K562 (cell line): ENCODE results near the gene FLAD1. TPM values are rescaled to one million over a fixed set of nuclear protein-coding genes. Genes with fewer than 3 reads are reported as not detected.

ENCODE experiments used
- BACH1 ChIP-seq: fragments of 200-800 bp; sonication (Bioruptor generic); IDR thresholded peaks from 2 replicates; pipeline ENCODE4 v1.6.1; 2016; ENCODE audit warnings: missing genetic modification characterization, missing compliant biosample characterization
- CLOCK ChIP-seq: fragments of 250-450 bp; sonication (Bioruptor Pico); IDR thresholded peaks from 2 replicates; pipeline ENCODE4 v1.4.0; 2020; ENCODE audit warnings: mild to moderate bottlenecking, moderate library complexity, borderline replicate concordance
- DPF2 ChIP-seq: fragments of 450-650 bp; IDR thresholded peaks from 2 replicates; pipeline ENCODE4 v1.6.1; 2016
- ELK1 ChIP-seq: sonication (generic); formaldehyde crosslinking; IDR thresholded peaks from 2 replicates; pipeline ENCODE4 v1.8.1; 2022; ENCODE audit warnings: missing genetic modification reagents
- FOXO4 ChIP-seq: fragments of 450-650 bp; formaldehyde crosslinking; IDR thresholded peaks from 2 replicates; pipeline ENCODE4 v1.4.0; 2020; ENCODE audit warnings: mild to moderate bottlenecking, moderate library complexity
- HCFC1 ChIP-seq: IDR thresholded peaks from 2 replicates; pipeline ENCODE4 v1.6.1; 2012; ENCODE audit warnings: low read depth, low read length, improper control_type of control experiment
- HMGXB4 ChIP-seq: sonication (generic); formaldehyde crosslinking; IDR thresholded peaks from 2 replicates; pipeline ENCODE4 v1.8.1; 2023; ENCODE audit warnings: mild to moderate bottlenecking, missing genetic modification reagents
- HOXB6 ChIP-seq: fragments of 250-450 bp; sonication (Bioruptor Pico); IDR thresholded peaks from 2 replicates; pipeline ENCODE4 v1.5.1; 2022; ENCODE audit warnings: mild to moderate bottlenecking, borderline replicate concordance
- LCOR ChIP-seq: sonication (generic); formaldehyde crosslinking; IDR thresholded peaks from 2 replicates; pipeline ENCODE4 v1.8.0; 2022; ENCODE audit warnings: mild to moderate bottlenecking, missing genetic modification reagents
- NR1H2 ChIP-seq: sonication (generic); formaldehyde crosslinking; IDR thresholded peaks from 2 replicates; pipeline ENCODE4 v1.4.0; 2020; ENCODE audit warnings: mild to moderate bottlenecking, missing genetic modification reagents
- PHF20 ChIP-seq: fragments of 450-650 bp; IDR thresholded peaks from 2 replicates; pipeline ENCODE4 v1.6.1; 2018; ENCODE audit not compliant: partially characterized antibody
- PHF21A ChIP-seq: fragments of 450-650 bp; IDR thresholded peaks from 2 replicates; pipeline ENCODE4 v1.6.1; 2017; ENCODE audit warnings: low read depth, borderline replicate concordance
- POLR2B ChIP-seq: fragments of 450-650 bp; IDR thresholded peaks from 2 replicates; pipeline ENCODE4 v1.6.1; 2018; ENCODE audit warnings: low read depth; ENCODE audit not compliant: partially characterized antibody
- RBM22 ChIP-seq: fragments of 200-400 bp; formaldehyde crosslinking; IDR thresholded peaks from 2 replicates; pipeline ENCODE4 v1.6.1; 2018; ENCODE audit warnings: low read length, low read depth; ENCODE audit not compliant: poor library complexity, severe bottlenecking
- SAFB ChIP-seq: fragments of 200-400 bp; formaldehyde crosslinking; IDR thresholded peaks from 2 replicates; pipeline ENCODE4 v1.6.1; 2017; ENCODE audit warnings: low read depth, low read length, borderline replicate concordance
- SMAD2 ChIP-seq: fragments of 150-350 bp; IDR thresholded peaks from 2 replicates; pipeline ENCODE4 v1.6.1; 2014; ENCODE audit warnings: low read depth, mild to moderate bottlenecking, low read length
- TRIM24 ChIP-seq, 2 experiments: fragments of 450-650 bp; IDR thresholded peaks; 2 replicates each; pipeline ENCODE4 v1.6.1; 2016
- ZKSCAN8 ChIP-seq: fragments of 200-800 bp; sonication (Bioruptor generic); IDR thresholded peaks from 2 replicates; pipeline ENCODE4 v1.6.1; 2016; ENCODE audit warnings: missing genetic modification characterization, missing compliant biosample characterization
- ZNF41 ChIP-seq: fragments of 250-450 bp; sonication (Bioruptor Pico); conservative IDR thresholded peaks from 2 replicates; pipeline ENCODE4 v1.4.0; 2020; ENCODE audit warnings: mild to moderate bottlenecking
- ZNF444 ChIP-seq: fragments of 250-450 bp; sonication (Bioruptor Pico); IDR thresholded peaks from 2 replicates; pipeline ENCODE4 v1.4.0; 2020; ENCODE audit warnings: mild to moderate bottlenecking, moderate library complexity
- ZNF780A ChIP-seq: fragments of 250-450 bp; sonication (Bioruptor Pico); IDR thresholded peaks from 2 replicates; pipeline ENCODE4 v1.5.0; 2021; ENCODE audit warnings: mild to moderate bottlenecking
- polyA plus RNA-seq, 8 experiments: library from polyadenylated mRNA; depleted of rRNA in 4 of 8; stranded (reverse) in 5 of 8; unstranded in 3 of 8; fragments of >200 nt; fragmentation: Nextera tagmentation in 2 of 8; fragmentation: Illumina TruSeq in 1 of 8; extraction: Ambion mirVana in 2 of 8; extraction: Trizol in 1 of 8; gene quantifications; 2 replicates each; pipeline versions ENCODE4 v1.2.1 to v1.2.3, GENCODE V29; 2011 to 2014; ENCODE audit warnings: inconsistent platforms in 1 of 8, missing spikeins in 1 of 8
- total RNA-seq, 7 experiments: library from RNA; depleted of rRNA in 6 of 7; stranded (reverse); fragments of >200 nt in 6 of 7; fragmentation: Illumina TruSeq in 2 of 7; extraction: Trizol in 2 of 7; gene quantifications; 2 replicates each; pipeline versions ENCODE4 v1.2.1 to v1.2.3, GENCODE V29; 2011 to 2021; ENCODE audit warnings: low replicate concordance in 1 of 7
- TF ChIP-seq, protein P1 (sequence below): fragments of 200-800 bp; sonication (Bioruptor generic); IDR thresholded peaks from 2 replicates; pipeline ENCODE4 v1.6.1; 2017; ENCODE audit warnings: missing genetic modification characterization, missing compliant biosample characterization

The FLAD1 gene
- total and polyA plus RNA-seq, 9 of the 15 experiments (the other 6 are each of a cell fraction or from before 2014, with no cell fraction given) = 24.9 to 85.8 (median 67.0) TPM

- TF ChIP-seq, protein P1, sequence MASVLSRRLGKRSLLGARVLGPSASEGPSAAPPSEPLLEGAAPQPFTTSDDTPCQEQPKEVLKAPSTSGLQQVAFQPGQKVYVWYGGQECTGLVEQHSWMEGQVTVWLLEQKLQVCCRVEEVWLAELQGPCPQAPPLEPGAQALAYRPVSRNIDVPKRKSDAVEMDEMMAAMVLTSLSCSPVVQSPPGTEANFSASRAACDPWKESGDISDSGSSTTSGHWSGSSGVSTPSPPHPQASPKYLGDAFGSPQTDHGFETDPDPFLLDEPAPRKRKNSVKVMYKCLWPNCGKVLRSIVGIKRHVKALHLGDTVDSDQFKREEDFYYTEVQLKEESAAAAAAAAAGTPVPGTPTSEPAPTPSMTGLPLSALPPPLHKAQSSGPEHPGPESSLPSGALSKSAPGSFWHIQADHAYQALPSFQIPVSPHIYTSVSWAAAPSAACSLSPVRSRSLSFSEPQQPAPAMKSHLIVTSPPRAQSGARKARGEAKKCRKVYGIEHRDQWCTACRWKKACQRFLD (CRISPR knock-in tag) = no peak
- TF ChIP-seq POLR2B (peak; percentile 76), SAFB (no peak), PHF21A (peak; percentile 100), HMGXB4 (CRISPR knock-in tag) (peak; percentile 62; the same call in 1 of the 2 replicates), SMAD2 (no peak), HCFC1 (no peak; the same call in 1 of the 2 replicates), TRIM24 (IDR thresholded peaks at IDR 0.05) (peak; percentile 25 to 51; a peak in 1 of 4 replicates), LCOR (CRISPR knock-in tag) (peak; percentile 95), NR1H2 (CRISPR knock-in tag) (peak; percentile 86; the same call in 1 of the 2 replicates), HOXB6 (CRISPR knock-in tag) (no peak), PHF20 (peak; percentile 87), ZNF41 (CRISPR knock-in tag) (no peak), ELK1 (no peak), RBM22 (no peak), DPF2 (peak; percentile 13; the same call in 1 of the 2 replicates), ZNF444 (CRISPR knock-in tag) (no peak), BACH1 (tag) (no peak), CLOCK (no peak), ZKSCAN8 (CRISPR knock-in tag) (no peak), FOXO4 (CRISPR knock-in tag) (no peak), ZNF780A (CRISPR knock-in tag) (no peak)
Measured at GRCh38 chr1:154936555-154937084, 46.5 kb upstream of the FLAD1 start, which contains the start of gene PMVK (continued).
